Measurements from ENCODE around the gene ZSCAN5A. TPM values are rescaled to one million over a fixed set of nuclear protein-coding genes. Genes with fewer than 3 reads are reported as not detected.
"Not testable (repeated sequence)": the region's sequence is repeated elsewhere in the genome, so short reads cannot be mapped to it uniquely, and the experiment has no call there.

ZSCAN5A gene
- total RNA-seq, 1 experiment from 2014 or later: 13.8 TPM

- H3K27me3 ChIP-seq (ENCODE audit: control insufficient read depth, insufficient read depth, low read length): peaks cover 6% of the 10 kb centered on the region
- no peak overlapping the region for H3K27ac ChIP-seq (ENCODE audit: low read length)
- intact Hi-C loops (cut with micrococcal nuclease; ENCODE audit: unreplicated experiment): no loop called here
- no peak overlapping the region for H3K4me3 ChIP-seq (ENCODE audit: low read depth in 2 of 2, low read length in 2 of 2)
- ChIA-PET POLR2A (no interaction called here), CTCF (no interaction called here)
- no peaks in the 10 kb centered on the region for H3K4me1 ChIP-seq (ENCODE audit: control insufficient read depth, insufficient read depth, low read length)
- H3K9me3 ChIP-seq (ENCODE audit: control insufficient read depth, insufficient read depth, low read depth, low read length): no peaks in the 10 kb centered on the region
- TF ChIP-seq CTCF (IDR thresholded peaks at IDR 0.05) (no peak), TCF7L2 (IDR thresholded peaks at IDR 0.05; ENCODE audit: low read depth, low read length) (no peak), REST (IDR thresholded peaks at IDR 0.05; ENCODE audit: insufficient read depth in 1 of 2, low read depth in 2 of 2, low read length in 1 of 2) (no peak), SIN3A (IDR thresholded peaks at IDR 0.05; ENCODE audit: borderline replicate concordance, insufficient read depth, low read depth, low read length) (no peak), POLR2AphosphoS5 (IDR thresholded peaks at IDR 0.05; ENCODE audit: low read depth, low read length) (no peak)
- no peaks in the 10 kb centered on the region for H3K36me3 ChIP-seq (ENCODE audit: control insufficient read depth, insufficient read depth, low read length)
- ATAC-seq: no peak
- in situ Hi-C loops (cut with HindIII; ENCODE audit: low pct_unique_long_range_greater_than_20kb, low sequenced_read_pairs): loop anchor here (5.0 kb wide), 1 partner anchor 38 kb away; no protein-coding TSS in a partner anchor
- DNase-seq (ENCODE audit: low read depth, low spot score): no peak
- no TSS peak for BruUV-seq (replicated peaks)
These were observed 105.5 kb downstream of the ZSCAN5A start for GRCh38 chr19:56209091-56209490.

- H3K9me3 ChIP-seq (ENCODE audit: control insufficient read depth, insufficient read depth, low read depth, low read length); H3K27me3 ChIP-seq (ENCODE audit: control insufficient read depth, insufficient read depth, low read length); DNase-seq (ENCODE audit: low read depth, low spot score); H3K4me3 ChIP-seq (ENCODE audit: low read depth in 2 of 2, low read length in 2 of 2); H3K36me3 ChIP-seq (ENCODE audit: control insufficient read depth, insufficient read depth, low read length); ATAC-seq; H3K4me1 ChIP-seq (ENCODE audit: control insufficient read depth, insufficient read depth, low read length); BruUV-seq (replicated peaks); CTCF ChIA-PET; POLR2A ChIA-PET; H3K27ac ChIP-seq (ENCODE audit: low read length); intact Hi-C loops (cut with micrococcal nuclease; ENCODE audit: unreplicated experiment): not testable (repeated sequence)
- in situ Hi-C loops (cut with HindIII; ENCODE audit: low pct_unique_long_range_greater_than_20kb, low sequenced_read_pairs): loop anchor here (5.0 kb wide), 1 partner anchor 40 kb away; no protein-coding TSS in a partner anchor
These were observed 107.1 kb downstream of the ZSCAN5A start for GRCh38 chr19:56207581-56207980.

- H3K4me1 ChIP-seq (ENCODE audit: control insufficient read depth, insufficient read depth, low read length): no peaks in the 10 kb centered on the region
- peaks cover 8% of the 10 kb centered on the region for H3K27me3 ChIP-seq (ENCODE audit: control insufficient read depth, insufficient read depth, low read length)
- DNase-seq (ENCODE audit: low read depth, low spot score) (no peak), ATAC-seq (no peak)
- H3K36me3 ChIP-seq (ENCODE audit: control insufficient read depth, insufficient read depth, low read length): no peaks in the 10 kb centered on the region
- in situ Hi-C loops (cut with HindIII; ENCODE audit: low pct_unique_long_range_greater_than_20kb, low sequenced_read_pairs) (no loop called here), intact Hi-C loops (cut with micrococcal nuclease; ENCODE audit: unreplicated experiment) (no loop called here)
- H3K4me3 ChIP-seq (ENCODE audit: low read depth in 2 of 2, low read length in 2 of 2): no peak within 1 kb of the TSS
- ChIA-PET CTCF (no interaction called here), POLR2A (no interaction called here)
- H3K27ac ChIP-seq (ENCODE audit: low read length): no peak within 1 kb of the TSS
- H3K9me3 ChIP-seq (ENCODE audit: control insufficient read depth, insufficient read depth, low read depth, low read length): no peaks in the 10 kb centered on the region
- TF ChIP-seq CTCF (IDR thresholded peaks at IDR 0.05): no peak
- no TSS peak for BruUV-seq (replicated peaks)
These were observed 112.7 kb downstream of the ZSCAN5A start, which contains the start of gene ZSCAN5C for GRCh38 chr19:56201973-56202372. Gene ZSCAN5C (plus strand): TSS chr19:56202273. CDS start chr19:56205914, 3,641 bp downstream.
